ENCODE measurements around the gene ATF2.
"Not testable (repeated sequence)": the region's sequence is repeated elsewhere in the genome, so short reads cannot be mapped to it uniquely, and the experiment has no call there.

GRCh38 chr2:175084117-175084516, 83.9 kb downstream of the ATF2 start:
- not testable (repeated sequence) for TF ChIP-seq POLR2A (IDR thresholded peaks at IDR 0.05; ENCODE audit: low read depth, low read length); POLR2AphosphoS5 (IDR thresholded peaks at IDR 0.05; ENCODE audit: low read depth, low read length); TAF1 (IDR thresholded peaks at IDR 0.05; ENCODE audit: borderline replicate concordance, low read depth, low read length)
